Hypothalamus (tissue), 51 donors: ENCODE data around the gene TUT7.

Experiments used
- DNase-seq, 51 donors: peaks; one replicate each; lab custom pipeline; 2025; lab: John Stamatoyannopoulos, UW

Gene TUT7

DNA sequence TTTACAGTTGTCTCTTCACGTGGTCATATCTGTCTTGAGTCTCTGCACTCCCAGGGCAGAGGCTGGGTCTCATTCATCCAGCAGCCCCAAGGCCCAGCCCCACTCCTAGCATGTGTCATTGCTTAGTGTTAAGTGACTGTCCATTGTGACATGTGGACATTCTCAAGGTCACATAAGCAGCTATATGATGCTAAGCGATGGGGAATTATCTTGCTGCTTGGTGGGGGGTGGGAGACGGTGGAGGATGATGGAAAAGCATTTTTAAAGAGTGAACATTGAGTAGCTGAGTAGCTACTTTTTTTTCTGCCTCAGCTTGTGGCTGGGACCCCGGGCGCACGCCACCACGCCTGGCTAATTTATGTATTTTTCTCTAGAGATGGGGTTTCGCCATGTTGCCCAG is 94.7 kb downstream of the TUT7 start, which contains the start of gene C9orf153:
Gene C9orf153, minus strand, starts transcription at position 101 of the 400 bp plus-strand sequence. CDS start 30,054 bp downstream, outside the sequence.
- no peak for DNase-seq

DNA sequence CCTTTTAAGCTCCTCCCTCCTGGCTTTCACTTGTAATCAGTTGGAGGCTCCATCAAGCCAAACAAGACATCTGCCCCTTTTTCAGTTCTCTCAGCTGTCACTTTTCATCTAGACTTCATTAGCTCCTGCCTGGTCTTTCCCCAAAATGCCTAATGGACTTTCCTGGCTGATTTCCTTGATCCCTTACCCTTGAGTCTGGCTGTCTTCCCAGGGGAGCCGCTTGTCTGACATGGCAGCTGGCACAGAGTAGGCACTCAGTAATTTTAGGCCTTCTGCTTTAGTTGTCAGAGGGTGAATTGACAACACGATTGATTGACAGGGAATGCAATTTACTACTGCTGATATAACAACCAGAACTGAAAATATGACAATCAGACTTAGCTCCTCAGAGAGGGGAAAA is 96.8 kb downstream of the TUT7 start:
- no peak for DNase-seq

- no peak for DNase-seq
These were observed 97.6 kb downstream of the TUT7 start for GRCh38 chr9:86256653-86257052.

- no peak for DNase-seq
These were observed 100.6 kb downstream of the TUT7 start for GRCh38 chr9:86253577-86253976.

DNA sequence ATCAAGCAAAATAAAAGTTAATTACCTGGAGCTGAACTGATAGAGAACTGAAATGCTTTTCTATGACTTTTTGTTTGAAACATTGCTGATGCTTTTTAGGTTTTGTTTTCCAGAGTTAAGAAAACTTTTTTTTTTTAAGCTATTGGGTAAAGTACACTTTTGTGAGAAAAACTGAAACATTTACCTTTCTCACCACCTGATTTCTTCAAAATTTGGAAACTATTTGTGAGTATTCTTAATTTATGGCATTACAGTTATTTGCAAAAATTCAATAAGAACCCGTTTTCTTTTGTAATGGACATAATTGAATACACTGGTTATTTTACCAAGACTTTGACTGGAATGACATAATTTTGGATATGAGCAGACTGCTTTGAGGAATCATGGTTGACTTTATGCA is 101.3 kb downstream of the TUT7 start:
- no peak for DNase-seq

GRCh38 chr9:86250123-86250522 is 104.1 kb downstream of the TUT7 start:
- DNase-seq, result no peak

- DNase-seq, result no peak
These were observed 105.5 kb downstream of the TUT7 start for GRCh38 chr9:86248746-86249145.

GRCh38 chr9:86246752-86247161 is 107.5 kb downstream of the TUT7 start:
- DNase-seq, result peak in 3 of 51 donors; percentile 3 to 19 (median 10)

- DNase-seq, result no peak
These were observed 112.1 kb downstream of the TUT7 start for GRCh38 chr9:86242071-86242470.

DNA sequence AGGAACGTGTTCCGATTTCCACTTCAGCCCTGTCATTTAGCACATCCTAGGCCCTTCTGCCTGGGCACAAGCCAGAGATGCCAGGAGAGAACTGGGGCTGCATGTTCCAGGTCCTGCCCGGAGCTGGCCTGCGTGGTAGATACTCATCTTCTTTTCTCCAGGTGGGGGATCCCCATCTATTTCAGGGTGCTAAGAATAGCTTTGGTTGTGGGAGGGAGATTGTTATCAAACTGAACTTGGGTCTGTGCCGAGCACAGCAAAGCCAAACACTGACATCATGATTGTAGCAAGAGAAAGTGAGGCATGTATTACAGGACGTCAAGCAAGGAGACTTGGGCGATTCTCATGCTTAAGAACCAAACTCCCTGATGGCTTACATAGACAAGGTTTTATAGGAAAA is 113.0 kb downstream of the TUT7 start:
- DNase-seq, result no peak

- DNase-seq, result no peak
These were observed 115.1 kb downstream of the TUT7 start for GRCh38 chr9:86238861-86239770.
